Endothelial cell of umbilical vein (primary cell): ENCODE measurements around the gene B3GALNT1. TPM values are rescaled to one million over a fixed set of nuclear protein-coding genes. Genes with fewer than 3 reads are reported as not detected.

Experiments used
- polyA plus RNA-seq, 4 experiments: library from polyadenylated mRNA; depleted of rRNA in 3 of 4; stranded (reverse) in 3 of 4; unstranded in 1 of 4; fragments of >200 nt; gene quantifications; 2 replicates each; pipeline versions ENCODE4 v1.2.1 to v1.2.3, GENCODE V29; 2011 to 2012; ENCODE audit warnings: missing spikeins in 1 of 4
- total RNA-seq: library from RNA; stranded (reverse); gene quantifications from 2 replicates; pipeline ENCODE4 v1.2.3, GENCODE V29; 2021

B3GALNT1 gene
- total and polyA plus RNA-seq, 2 donors (not counting 3 experiments of a cell fraction or from before 2014, with no cell fraction given) = 19.4 to 29.4 TPM

Other genes starting within 250 kb of the B3GALNT1 start
- 53.8 and 57.9 TPM in 2 replicates for gene NMD3, start 116.0 kb upstream of the B3GALNT1 start, total RNA-seq
- gene NMD3, start 116.0 kb upstream of the B3GALNT1 start, polyA plus RNA-seq = 9.7 and 14.2 TPM in 2 replicates